Measurements from ENCODE around the gene TMEM132D. TPM values are rescaled to one million over a fixed set of nuclear protein-coding genes. Genes with fewer than 3 reads are reported as not detected.

TMEM132D gene
- total RNA-seq, 2 donors from 2014 or later: under 0.01 to 0.26 TPM

DNA sequence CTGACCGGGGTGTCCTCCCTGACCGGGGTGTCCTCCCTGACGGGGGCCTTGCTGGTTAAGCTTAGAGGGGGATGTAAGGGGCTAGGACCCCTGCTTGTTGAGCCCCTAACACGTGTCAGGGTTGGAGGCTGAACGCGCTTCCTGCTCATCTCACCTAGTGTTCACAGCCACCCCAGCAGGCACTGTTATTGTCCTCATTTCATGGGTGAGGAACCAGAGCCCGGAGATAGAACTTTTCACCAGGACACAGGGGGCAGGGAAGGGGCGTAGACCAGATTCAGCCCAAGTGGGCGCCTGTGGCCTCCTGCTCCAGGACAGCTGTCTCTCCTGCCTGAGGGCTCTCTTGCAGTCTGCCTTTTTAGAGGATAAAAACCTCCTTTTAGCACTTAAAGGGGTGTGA is 814.2 kb downstream of the TMEM132D start:
- Histone ChIP-seq H3K36me3 (replicated peaks in 1 of 2; ENCODE audit: insufficient read depth in 1 of 2, low read depth in 2 of 2) (no peaks in the 10 kb centered on the region), H3K4me1 (no peaks in the 10 kb centered on the region), H3K4me3 (no peak overlapping the region), H3K9me3 (no peaks in the 10 kb centered on the region), H3K27me3 (peaks cover 0 to 3% of the 10 kb centered on the region in 2 donors), H3K27ac (no peak overlapping the region)
- no peak for TF ChIP-seq POLR2A (IDR thresholded peaks at IDR 0.05)
- TF ChIP-seq, protein P1, sequence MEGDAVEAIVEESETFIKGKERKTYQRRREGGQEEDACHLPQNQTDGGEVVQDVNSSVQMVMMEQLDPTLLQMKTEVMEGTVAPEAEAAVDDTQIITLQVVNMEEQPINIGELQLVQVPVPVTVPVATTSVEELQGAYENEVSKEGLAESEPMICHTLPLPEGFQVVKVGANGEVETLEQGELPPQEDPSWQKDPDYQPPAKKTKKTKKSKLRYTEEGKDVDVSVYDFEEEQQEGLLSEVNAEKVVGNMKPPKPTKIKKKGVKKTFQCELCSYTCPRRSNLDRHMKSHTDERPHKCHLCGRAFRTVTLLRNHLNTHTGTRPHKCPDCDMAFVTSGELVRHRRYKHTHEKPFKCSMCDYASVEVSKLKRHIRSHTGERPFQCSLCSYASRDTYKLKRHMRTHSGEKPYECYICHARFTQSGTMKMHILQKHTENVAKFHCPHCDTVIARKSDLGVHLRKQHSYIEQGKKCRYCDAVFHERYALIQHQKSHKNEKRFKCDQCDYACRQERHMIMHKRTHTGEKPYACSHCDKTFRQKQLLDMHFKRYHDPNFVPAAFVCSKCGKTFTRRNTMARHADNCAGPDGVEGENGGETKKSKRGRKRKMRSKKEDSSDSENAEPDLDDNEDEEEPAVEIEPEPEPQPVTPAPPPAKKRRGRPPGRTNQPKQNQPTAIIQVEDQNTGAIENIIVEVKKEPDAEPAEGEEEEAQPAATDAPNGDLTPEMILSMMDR (IDR thresholded peaks at IDR 0.05): no peak
- DNase-seq (no peak), ATAC-seq (no peak)
- 67 to 76% methylated on average over 3 to 7 of the region's 9 CpGs for WGBS, 2 donors
- intact Hi-C loops (cut with DNase I): no loop called here

GRCh38 chr12:129084875-129085826 is 818.7 kb downstream of the TMEM132D start:
- Histone ChIP-seq H3K27me3 (peaks cover 0 to 3% of the 10 kb centered on the region in 2 donors), H3K4me3 (no peak overlapping the region), H3K27ac (no peak overlapping the region), H3K36me3 (replicated peaks in 1 of 2; ENCODE audit: insufficient read depth in 1 of 2, low read depth in 2 of 2) (no peaks in the 10 kb centered on the region), H3K4me1 (no peaks in the 10 kb centered on the region), H3K9me3 (no peaks in the 10 kb centered on the region)
- no peak for ATAC-seq
- WGBS, 2 donors: 45 to 67% methylated on average over 16 to 20 of the region's 20 CpGs
- TF ChIP-seq, protein P1 (IDR thresholded peaks at IDR 0.05): no peak
- no peak for TF ChIP-seq POLR2A (IDR thresholded peaks at IDR 0.05)
- intact Hi-C loops (cut with DNase I): no loop called here
- DNase-seq: no peak

DNA sequence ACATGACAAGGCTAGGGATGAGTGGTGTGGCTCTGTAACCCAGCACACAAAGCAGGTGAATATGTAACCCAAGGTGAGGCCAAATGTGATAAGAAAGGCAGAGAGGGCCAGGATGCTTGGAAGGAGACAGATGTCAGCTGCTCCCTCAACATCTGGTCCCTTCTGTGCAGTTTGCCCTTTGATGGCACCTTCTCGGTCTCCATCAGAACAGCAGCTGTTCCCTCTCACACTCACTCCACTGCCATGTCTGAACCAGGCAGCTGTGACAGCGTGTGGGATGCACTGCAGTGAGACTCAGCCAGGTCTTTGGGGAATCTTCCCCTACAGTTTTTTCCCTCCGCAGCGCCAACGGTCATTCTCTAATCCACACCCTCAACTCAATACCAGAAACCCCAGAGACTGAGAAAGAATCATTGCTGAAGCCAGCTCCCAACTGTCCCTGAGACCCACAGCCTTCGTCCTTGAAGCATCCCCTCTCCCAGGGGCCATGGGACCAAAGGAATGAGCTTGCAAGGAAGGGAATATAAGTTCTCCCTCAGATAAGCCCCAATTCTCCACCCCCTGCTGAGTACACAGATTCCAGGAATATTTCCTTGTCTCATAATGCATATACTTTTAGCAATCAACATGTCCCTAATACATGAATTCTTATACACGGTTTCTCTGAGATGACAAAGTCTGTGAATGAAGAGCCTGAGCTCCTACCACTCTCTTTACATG is 820.5 kb downstream of the TMEM132D start:
- TF ChIP-seq, protein P1 (IDR thresholded peaks at IDR 0.05): no peak
- TF ChIP-seq POLR2A (IDR thresholded peaks at IDR 0.05): no peak
- no peak for ATAC-seq
- H3K9me3 ChIP-seq: no peaks in the 10 kb centered on the region

DNA sequence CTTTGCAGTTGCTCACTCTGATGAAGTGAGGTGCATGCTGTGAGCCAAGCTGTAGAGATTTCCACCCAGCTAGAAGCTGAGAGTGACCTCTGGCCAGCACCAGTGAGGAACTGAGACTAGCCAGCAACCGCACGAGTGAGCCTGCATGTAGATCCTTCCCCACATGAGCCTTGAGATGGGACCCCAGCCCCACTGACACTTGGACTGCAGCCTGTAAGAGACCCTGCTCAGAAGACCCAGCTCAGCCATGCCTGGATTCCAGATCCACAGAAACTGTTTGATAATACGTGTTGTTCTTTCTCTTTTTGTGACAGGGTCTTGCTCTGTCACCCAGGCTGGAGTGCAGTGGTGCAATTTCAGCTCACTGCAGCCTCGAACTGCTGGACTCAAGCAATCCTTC is 821.4 kb downstream of the TMEM132D start:
- peaks cover 0 to 3% of the 10 kb centered on the region in 2 donors for H3K27me3 ChIP-seq
- H3K4me1 ChIP-seq: no peaks in the 10 kb centered on the region
- TF ChIP-seq, protein P1 (IDR thresholded peaks at IDR 0.05): no peak
- no peak for TF ChIP-seq POLR2A (IDR thresholded peaks at IDR 0.05)
- no peak overlapping the region for H3K27ac ChIP-seq
- H3K9me3 ChIP-seq: no peaks in the 10 kb centered on the region
- DNase-seq (no peak), ATAC-seq (no peak)
- no peak overlapping the region for H3K4me3 ChIP-seq
- no peaks in the 10 kb centered on the region for H3K36me3 ChIP-seq (replicated peaks in 1 of 2; ENCODE audit: insufficient read depth in 1 of 2, low read depth in 2 of 2)
- intact Hi-C loops (cut with DNase I): no loop called here
- 51 to 62% methylated on average over 3 to 4 of the region's 4 CpGs for WGBS, 2 donors

More for the DNA sequence above, 820.5 kb downstream of the TMEM132D start:
- H3K27ac ChIP-seq: no peak overlapping the region
- H3K4me3 ChIP-seq: no peak overlapping the region
- intact Hi-C loops (cut with DNase I): no loop called here
- peaks cover 0 to 3% of the 10 kb centered on the region in 2 donors for H3K27me3 ChIP-seq
- DNase-seq: no peak
- H3K36me3 ChIP-seq (replicated peaks in 1 of 2; ENCODE audit: insufficient read depth in 1 of 2, low read depth in 2 of 2): no peaks in the 10 kb centered on the region
- WGBS, 2 donors: 34 to 36% methylated on average over 7 of the region's 7 CpGs
- H3K4me1 ChIP-seq: no peaks in the 10 kb centered on the region

All from body of pancreas (tissue), 4 donors.